ENCODE measurements around the gene TREML1.

- TF ChIP-seq CTCF (conservative IDR thresholded peaks at IDR 0.05) (no peak), ZFX (IDR thresholded peaks at IDR 0.05) (no peak)
Measured at GRCh38 chr6:41119508-41119907, 34.6 kb downstream of the TREML1 start.
